Measurements from ENCODE around the gene CHST14.
"Not testable (repeated sequence)": the region's sequence is repeated elsewhere in the genome, so short reads cannot be mapped to it uniquely, and the experiment has no call there.

CHST14 gene

GRCh38 chr15:40441565-40442531 lies 28.9 kb upstream of the CHST14 start:
- no peak for DNase-seq

- DNase-seq, result no peak
Observed at GRCh38 chr15:40443255-40443654, 27.5 kb upstream of the CHST14 start.

- no peak for DNase-seq
Observed at GRCh38 chr15:40443846-40444245, 26.9 kb upstream of the CHST14 start.

- DNase-seq, result no peak
Observed at GRCh38 chr15:40444736-40445135, 26.0 kb upstream of the CHST14 start.

- DNase-seq, result no peak
Observed at GRCh38 chr15:40445421-40445922, 25.3 kb upstream of the CHST14 start.

- DNase-seq, result no peak
Observed at GRCh38 chr15:40446144-40446543, 24.6 kb upstream of the CHST14 start.

GRCh38 chr15:40448354-40448753 lies 22.4 kb upstream of the CHST14 start:
- no peak for DNase-seq

GRCh38 chr15:40449275-40449674 lies 21.5 kb upstream of the CHST14 start:
- DNase-seq, result no peak

- DNase-seq, result no peak
Observed at GRCh38 chr15:40450047-40450446, 20.7 kb upstream of the CHST14 start.

GRCh38 chr15:40451527-40452158 lies 19.1 kb upstream of the CHST14 start:
- no peak for DNase-seq

- no peak for DNase-seq
Observed at GRCh38 chr15:40452296-40453090, 18.3 kb upstream of the CHST14 start.

GRCh38 chr15:40453941-40454340 lies 16.8 kb upstream of the CHST14 start:
- not testable (repeated sequence) for DNase-seq

GRCh38 chr15:40454904-40455391 lies 15.8 kb upstream of the CHST14 start:
- DNase-seq, result no peak

- no peak for DNase-seq
Observed at GRCh38 chr15:40456299-40456712, 14.5 kb upstream of the CHST14 start.

- DNase-seq, result no peak
Observed at GRCh38 chr15:40456738-40457137, 14.0 kb upstream of the CHST14 start.

GRCh38 chr15:40458495-40459371 lies 12.1 kb upstream of the CHST14 start:
- DNase-seq, result no peak

- no peak for DNase-seq
Observed at GRCh38 chr15:40459391-40460015, 11.3 kb upstream of the CHST14 start.

GRCh38 chr15:40460404-40460803 lies 10.4 kb upstream of the CHST14 start:
- DNase-seq, result no peak

GRCh38 chr15:40461958-40462357 lies 8.8 kb upstream of the CHST14 start:
- no peak for DNase-seq

GRCh38 chr15:40463279-40463678 lies 7.5 kb upstream of the CHST14 start:
- DNase-seq, result no peak

- no peak for DNase-seq
Observed at GRCh38 chr15:40463886-40464545, 6.8 kb upstream of the CHST14 start.

All from right hindlimb (tissue), 1 donor.